ENCODE measurements around the gene RPUSD4.

RPUSD4 gene

DNA sequence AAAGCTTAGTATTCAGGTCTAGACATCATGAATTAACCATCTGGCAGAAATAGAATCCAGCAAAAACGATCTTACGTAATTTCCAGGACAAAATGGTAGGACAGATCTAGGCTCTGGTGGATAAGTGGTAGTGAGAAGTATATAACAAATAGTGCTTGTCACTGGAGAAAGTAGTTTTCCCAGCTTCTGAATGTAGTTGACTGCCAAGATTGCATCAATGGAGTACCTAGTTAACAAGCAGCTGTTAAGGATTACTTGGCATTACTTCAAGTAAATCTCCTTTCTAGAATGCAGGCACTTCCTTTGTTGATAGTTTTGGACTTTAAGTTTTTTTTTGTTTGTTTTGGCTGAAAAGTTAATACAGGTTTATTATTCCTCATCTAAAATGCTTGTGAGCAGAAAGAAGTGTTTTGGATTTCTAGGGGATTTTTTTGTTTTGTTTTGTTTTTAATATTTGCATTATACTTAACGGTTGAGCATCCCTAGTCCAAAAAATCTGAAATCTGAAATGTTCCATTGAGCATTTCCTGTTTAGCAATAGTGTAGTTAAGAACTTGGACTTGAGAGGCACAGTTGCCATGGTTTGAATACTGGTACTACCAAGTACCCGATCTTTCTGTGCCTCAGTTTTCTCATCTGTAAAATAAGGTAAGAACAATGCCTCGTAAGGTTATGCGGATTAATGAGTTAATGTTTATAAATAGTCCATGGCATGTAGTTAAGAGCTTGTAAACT lies 20.4 kb upstream of the RPUSD4 start:
- no peaks in the 10 kb centered on the region for H3K4me1 ChIP-seq (ENCODE audit: control insufficient read depth, insufficient read depth, low read length)
- H3K27me3 ChIP-seq (ENCODE audit: control insufficient read depth, insufficient read depth, low read length, poor library complexity, severe bottlenecking) = no peaks in the 10 kb centered on the region
- 97 to 98% methylated on average over 6 of the region's 6 CpGs for WGBS, 2 experiments
- H3K4me3 ChIP-seq (ENCODE audit: insufficient read depth, low read depth, low read length) = no peak overlapping the region
- H3K36me3 ChIP-seq (ENCODE audit: control insufficient read depth, insufficient read depth, low read length) = peaks cover 5% of the 10 kb centered on the region
- no peak overlapping the region for H3K27ac ChIP-seq (ENCODE audit: insufficient read depth, low read depth, low read length, poor library complexity, severe bottlenecking)
- no peaks in the 10 kb centered on the region for H3K9me3 ChIP-seq (ENCODE audit: control insufficient read depth, low read length)

DNA sequence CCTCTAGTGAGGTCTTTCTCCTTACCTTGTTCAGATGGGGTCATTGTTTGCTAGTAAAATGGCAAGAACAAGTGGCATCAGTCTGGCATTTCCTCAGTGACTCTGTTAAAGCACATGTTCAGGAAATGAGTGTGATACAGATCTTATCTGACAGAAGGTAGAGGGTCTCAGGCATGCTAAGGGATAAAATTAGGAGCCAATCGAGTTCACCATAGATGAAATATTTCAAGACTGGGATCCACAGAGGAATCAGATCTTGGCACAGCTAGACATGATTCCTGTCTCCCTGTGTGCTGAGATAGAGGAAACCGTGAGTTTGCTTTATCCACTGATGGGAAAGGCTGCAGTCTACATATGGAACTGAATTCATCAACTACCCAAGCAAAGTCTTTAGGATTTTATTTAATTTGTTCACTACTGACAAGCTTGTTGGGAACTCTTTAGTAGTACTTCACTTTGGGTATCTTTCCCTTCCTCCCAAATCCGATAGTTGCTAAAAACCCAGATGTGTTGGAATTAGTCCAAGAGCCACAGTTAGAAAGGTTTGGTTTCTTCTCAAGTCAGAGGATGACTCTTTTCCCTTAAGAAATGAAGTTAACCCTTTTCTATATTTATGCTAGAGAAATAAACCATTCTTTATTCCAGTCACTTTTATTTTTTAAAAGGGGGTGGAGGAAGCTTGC lies 18.5 kb upstream of the RPUSD4 start:
- no peak overlapping the region for H3K27ac ChIP-seq (ENCODE audit: insufficient read depth, low read depth, low read length, poor library complexity, severe bottlenecking)
- WGBS, 2 experiments = 94 to 96% methylated on average over 3 of the region's 3 CpGs
- no peaks in the 10 kb centered on the region for H3K4me1 ChIP-seq (ENCODE audit: control insufficient read depth, insufficient read depth, low read length)
- no peak overlapping the region for H3K4me3 ChIP-seq (ENCODE audit: insufficient read depth, low read depth, low read length)
- H3K27me3 ChIP-seq (ENCODE audit: control insufficient read depth, insufficient read depth, low read length, poor library complexity, severe bottlenecking) = no peaks in the 10 kb centered on the region
- H3K36me3 ChIP-seq (ENCODE audit: control insufficient read depth, insufficient read depth, low read length) = no peaks in the 10 kb centered on the region
- no peaks in the 10 kb centered on the region for H3K9me3 ChIP-seq (ENCODE audit: control insufficient read depth, low read length)

DNA sequence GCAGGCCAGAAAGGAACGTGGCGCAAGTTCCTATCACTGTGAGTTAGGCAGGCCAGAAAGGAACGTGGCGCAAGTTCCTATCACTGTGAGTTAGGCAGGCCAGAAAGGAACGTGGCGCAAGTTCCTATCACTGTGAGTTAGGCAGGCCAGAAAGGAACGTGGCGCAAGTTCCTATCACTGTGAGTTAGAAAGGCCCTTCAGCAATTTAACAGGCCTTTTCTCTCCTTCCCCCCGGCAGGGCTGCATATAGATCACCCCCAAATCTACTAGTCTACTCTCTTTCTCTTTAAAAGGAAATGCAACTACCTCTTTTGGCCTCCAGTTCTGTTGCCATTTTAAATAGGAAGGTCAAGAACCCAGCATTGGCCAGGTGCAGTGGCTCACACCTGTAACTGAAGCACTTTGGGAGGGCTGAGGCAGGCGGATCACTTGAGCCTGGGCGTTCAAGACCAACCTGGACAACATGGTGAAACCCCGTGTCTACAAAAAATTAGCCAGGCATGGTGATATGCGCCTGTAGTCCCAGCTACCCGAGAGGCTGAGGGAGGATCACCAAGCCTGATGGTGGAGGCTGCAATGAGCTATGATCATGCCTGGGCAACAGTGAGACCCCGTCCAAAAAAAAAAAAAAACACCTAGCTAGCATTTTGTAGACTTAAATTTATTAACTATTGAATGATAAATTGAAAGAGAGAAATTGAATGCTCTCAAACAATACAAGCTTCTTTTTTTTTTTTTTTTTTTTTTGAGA lies 15.1 kb upstream of the RPUSD4 start:
- no peaks in the 10 kb centered on the region for H3K4me1 ChIP-seq (ENCODE audit: control insufficient read depth, insufficient read depth, low read length)

DNA sequence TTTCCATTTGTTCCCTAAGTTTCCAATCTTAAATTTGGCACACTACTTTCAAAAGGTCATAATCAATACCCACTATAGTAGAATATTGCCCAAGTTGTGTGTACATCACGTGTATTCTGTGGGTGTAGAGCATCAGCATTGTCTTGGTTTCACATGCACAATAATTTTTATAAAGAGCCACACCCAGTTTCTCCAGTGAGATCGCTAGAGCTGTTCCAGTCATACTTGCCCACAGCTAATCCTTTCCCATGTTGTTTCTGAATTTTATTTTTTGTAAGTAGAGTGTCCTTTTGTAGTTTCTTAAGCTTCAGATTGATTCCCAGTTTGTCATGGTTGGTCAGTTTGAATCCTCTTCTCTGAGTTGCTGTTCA lies 13.8 kb upstream of the RPUSD4 start:
- WGBS, 2 experiments = 94 to 100% methylated on average over 1 to 2 of the region's 2 CpGs
- H3K27me3 ChIP-seq (ENCODE audit: control insufficient read depth, insufficient read depth, low read length, poor library complexity, severe bottlenecking) = no peaks in the 10 kb centered on the region

More for the DNA sequence above, 15.1 kb upstream of the RPUSD4 start:
- 91 to 97% methylated on average over 10 to 11 of the region's 15 CpGs for WGBS, 2 experiments
- Histone ChIP-seq H3K36me3 (ENCODE audit: control insufficient read depth, insufficient read depth, low read length) (no peaks in the 10 kb centered on the region), H3K9me3 (ENCODE audit: control insufficient read depth, low read length) (no peaks in the 10 kb centered on the region), H3K4me3 (ENCODE audit: insufficient read depth, low read depth, low read length) (no peak overlapping the region), H3K27me3 (ENCODE audit: control insufficient read depth, insufficient read depth, low read length, poor library complexity, severe bottlenecking) (no peaks in the 10 kb centered on the region), H3K27ac (ENCODE audit: insufficient read depth, low read depth, low read length, poor library complexity, severe bottlenecking) (no peak overlapping the region)

DNA sequence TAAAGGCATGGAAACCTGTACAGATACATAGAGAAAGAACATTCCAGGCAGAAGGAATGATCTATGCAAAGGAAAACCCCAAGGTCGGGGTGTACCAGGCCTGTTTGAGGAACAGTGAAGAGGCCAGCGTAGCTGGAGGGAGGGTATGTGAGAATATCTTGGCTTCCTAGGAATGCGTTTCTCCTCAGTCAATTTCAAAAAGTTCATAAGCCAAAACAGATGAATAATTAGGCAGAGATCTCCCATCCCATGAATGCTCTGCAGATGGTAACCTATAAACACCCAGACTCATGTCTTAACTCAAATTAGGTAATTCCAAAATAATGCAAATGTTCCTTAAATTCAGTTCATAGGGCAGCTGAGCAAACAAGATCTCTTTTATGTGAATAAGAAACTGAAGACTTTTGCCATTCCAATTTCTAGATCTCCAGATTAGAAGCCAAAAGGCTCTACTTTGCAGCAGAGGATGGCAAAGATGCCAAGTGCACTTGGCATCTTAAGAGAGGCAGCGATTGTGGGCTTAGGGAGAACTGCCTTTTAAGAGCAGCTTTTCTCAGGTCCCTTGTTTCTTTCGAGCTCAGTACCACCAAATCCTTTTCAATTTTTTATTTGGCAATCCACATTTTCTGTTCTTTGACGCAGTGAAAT lies 13.3 kb upstream of the RPUSD4 start:
- H3K9me3 ChIP-seq (ENCODE audit: control insufficient read depth, low read length) = no peaks in the 10 kb centered on the region
- no peak overlapping the region for H3K4me3 ChIP-seq (ENCODE audit: insufficient read depth, low read depth, low read length)

More for the DNA sequence above, 13.8 kb upstream of the RPUSD4 start:
- no peaks in the 10 kb centered on the region for H3K4me1 ChIP-seq (ENCODE audit: control insufficient read depth, insufficient read depth, low read length)
- H3K9me3 ChIP-seq (ENCODE audit: control insufficient read depth, low read length) = no peaks in the 10 kb centered on the region
- no peaks in the 10 kb centered on the region for H3K36me3 ChIP-seq (ENCODE audit: control insufficient read depth, insufficient read depth, low read length)
- H3K27ac ChIP-seq (ENCODE audit: insufficient read depth, low read depth, low read length, poor library complexity, severe bottlenecking) = no peak overlapping the region
- H3K4me3 ChIP-seq (ENCODE audit: insufficient read depth, low read depth, low read length) = no peak overlapping the region

DNA sequence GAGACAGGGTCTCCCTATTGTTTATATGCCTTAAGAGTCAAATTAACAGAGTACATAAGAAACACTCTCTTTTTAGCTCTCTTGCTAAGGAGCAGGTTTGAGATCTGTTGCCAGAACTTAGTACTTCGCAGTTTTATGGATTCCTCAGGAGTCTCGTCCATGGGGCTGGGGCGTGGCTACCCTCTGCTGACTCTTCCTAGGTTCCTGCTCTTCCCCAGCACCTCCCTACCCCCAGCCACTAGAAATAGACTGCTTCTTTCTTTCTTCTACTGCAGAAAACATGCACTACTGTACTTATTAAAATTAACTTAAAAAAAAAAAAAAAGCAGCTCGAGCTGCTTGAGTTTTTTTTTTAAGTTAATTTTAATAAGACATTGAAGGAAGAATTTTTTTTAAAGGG lies 8.1 kb upstream of the RPUSD4 start:
- no peaks in the 10 kb centered on the region for H3K36me3 ChIP-seq (ENCODE audit: control insufficient read depth, insufficient read depth, low read length)
- H3K27me3 ChIP-seq (ENCODE audit: control insufficient read depth, insufficient read depth, low read length, poor library complexity, severe bottlenecking) = no peaks in the 10 kb centered on the region
- H3K4me1 ChIP-seq (ENCODE audit: control insufficient read depth, insufficient read depth, low read length) = no peaks in the 10 kb centered on the region
- H3K27ac ChIP-seq (ENCODE audit: insufficient read depth, low read depth, low read length, poor library complexity, severe bottlenecking) = no peak overlapping the region
- H3K9me3 ChIP-seq (ENCODE audit: control insufficient read depth, low read length) = no peaks in the 10 kb centered on the region
- 66 to 72% methylated on average over 4 of the region's 4 CpGs for WGBS, 2 experiments
- no peak overlapping the region for H3K4me3 ChIP-seq (ENCODE audit: insufficient read depth, low read depth, low read length)

More for the DNA sequence above, 13.3 kb upstream of the RPUSD4 start:
- 95 to 97% methylated on average over 6 of the region's 6 CpGs for WGBS, 2 experiments
- H3K36me3 ChIP-seq (ENCODE audit: control insufficient read depth, insufficient read depth, low read length) = no peaks in the 10 kb centered on the region
- H3K4me1 ChIP-seq (ENCODE audit: control insufficient read depth, insufficient read depth, low read length) = no peaks in the 10 kb centered on the region
- H3K27ac ChIP-seq (ENCODE audit: insufficient read depth, low read depth, low read length, poor library complexity, severe bottlenecking) = no peak overlapping the region
- H3K27me3 ChIP-seq (ENCODE audit: control insufficient read depth, insufficient read depth, low read length, poor library complexity, severe bottlenecking) = no peaks in the 10 kb centered on the region

DNA sequence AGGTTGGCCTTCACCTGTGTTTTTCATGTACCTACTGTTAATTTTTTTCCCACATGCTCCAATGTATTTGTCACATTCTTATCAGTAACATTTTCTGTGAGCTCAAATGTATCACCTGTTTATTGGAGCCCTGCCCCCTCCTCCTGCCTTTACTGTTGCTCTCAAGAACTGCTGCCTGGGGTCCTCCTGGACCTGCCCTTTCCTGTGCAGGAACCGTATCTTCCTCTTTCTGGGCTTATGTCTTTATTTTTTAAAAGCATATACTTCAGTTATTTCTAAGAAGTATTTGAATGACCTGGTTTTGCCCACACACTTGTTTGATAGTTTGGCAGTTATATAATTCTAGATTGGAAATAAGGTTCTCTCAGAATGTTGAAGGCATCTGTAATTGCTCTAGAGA lies 6.0 kb upstream of the RPUSD4 start:
- Histone ChIP-seq H3K4me3 (ENCODE audit: insufficient read depth, low read depth, low read length) (no peak overlapping the region), H3K27ac (ENCODE audit: insufficient read depth, low read depth, low read length, poor library complexity, severe bottlenecking) (no peak overlapping the region), H3K9me3 (ENCODE audit: control insufficient read depth, low read length) (no peaks in the 10 kb centered on the region), H3K36me3 (ENCODE audit: control insufficient read depth, insufficient read depth, low read length) (no peaks in the 10 kb centered on the region), H3K27me3 (ENCODE audit: control insufficient read depth, insufficient read depth, low read length, poor library complexity, severe bottlenecking) (no peaks in the 10 kb centered on the region), H3K4me1 (ENCODE audit: control insufficient read depth, insufficient read depth, low read length) (peaks cover 2% of the 10 kb centered on the region)
- 80% methylated on average over 1 of the region's 1 CpG; no CpG with 5 or more reads in 1 of the 2 experiments for WGBS, 2 experiments

DNA sequence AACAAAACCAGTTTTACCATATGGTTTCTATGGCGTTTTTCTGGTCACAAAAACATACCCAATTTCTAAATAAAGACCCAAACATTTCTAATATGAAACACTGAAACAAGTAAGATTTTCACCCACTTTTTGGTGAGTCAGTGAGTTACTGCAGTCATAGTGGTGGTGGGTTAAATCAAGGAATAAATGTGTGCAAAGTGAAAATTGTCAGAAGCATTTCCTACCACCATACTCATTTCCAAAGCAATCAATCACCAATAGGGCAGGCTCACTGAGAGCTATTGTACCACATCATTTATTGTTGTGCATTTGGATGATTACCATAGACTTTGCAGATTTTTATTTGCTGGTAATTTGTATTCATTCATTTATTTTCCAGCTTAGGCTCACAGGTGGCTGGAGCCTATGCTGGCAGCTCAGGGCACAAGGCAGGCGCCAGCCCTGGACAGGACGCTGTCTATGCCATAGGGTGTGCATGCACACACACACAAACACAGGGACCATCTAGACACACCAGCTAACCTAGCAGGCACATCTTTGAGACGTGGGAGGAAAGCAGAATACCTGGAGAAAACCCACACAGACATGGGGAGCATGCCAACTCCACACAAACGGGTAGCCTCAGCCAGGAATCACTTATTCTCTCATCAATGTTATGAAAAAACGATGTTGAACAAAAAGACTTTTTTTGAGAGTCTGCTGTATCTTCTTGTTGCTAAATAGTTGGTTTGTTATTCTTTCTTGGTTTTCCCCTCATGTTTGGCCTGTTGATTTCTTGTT lies 5.3 kb upstream of the RPUSD4 start:
- H3K9me3 ChIP-seq (ENCODE audit: control insufficient read depth, low read length) = no peaks in the 10 kb centered on the region
- WGBS, 2 experiments = 92 to 93% methylated on average over 6 of the region's 6 CpGs
- H3K4me3 ChIP-seq (ENCODE audit: insufficient read depth, low read depth, low read length) = no peak overlapping the region

DNA sequence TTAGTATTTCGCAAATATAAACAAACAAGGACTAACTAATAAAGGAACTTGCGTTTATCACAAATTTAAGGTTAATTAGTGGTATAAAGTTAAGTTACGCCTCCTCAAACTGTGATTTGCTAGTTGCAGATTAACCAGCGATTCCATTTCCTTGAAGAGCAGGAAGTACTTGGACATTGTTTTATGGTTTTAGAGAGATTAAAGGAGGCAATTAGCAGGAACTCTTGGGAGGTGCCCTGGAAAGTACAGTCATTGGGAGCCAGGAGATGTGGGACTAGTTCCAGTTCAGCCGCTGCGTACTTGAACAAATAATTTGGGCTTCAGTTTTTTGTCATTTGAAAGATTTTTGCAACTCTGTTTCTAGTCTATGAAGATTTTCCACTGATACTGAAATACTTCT lies 3.4 kb upstream of the RPUSD4 start:
- WGBS, 2 experiments = 76 to 78% methylated on average over 5 of the region's 6 CpGs
- H3K27ac ChIP-seq (ENCODE audit: insufficient read depth, low read depth, low read length, poor library complexity, severe bottlenecking) = no peak overlapping the region
- H3K4me3 ChIP-seq (ENCODE audit: insufficient read depth, low read depth, low read length) = no peak overlapping the region
- H3K9me3 ChIP-seq (ENCODE audit: control insufficient read depth, low read length) = no peaks in the 10 kb centered on the region
- H3K27me3 ChIP-seq (ENCODE audit: control insufficient read depth, insufficient read depth, low read length, poor library complexity, severe bottlenecking) = no peaks in the 10 kb centered on the region
- peaks cover 9% of the 10 kb centered on the region for H3K4me1 ChIP-seq (ENCODE audit: control insufficient read depth, insufficient read depth, low read length)
- no peaks in the 10 kb centered on the region for H3K36me3 ChIP-seq (ENCODE audit: control insufficient read depth, insufficient read depth, low read length)

More for the DNA sequence above, 5.3 kb upstream of the RPUSD4 start:
- peaks cover 5% of the 10 kb centered on the region for H3K4me1 ChIP-seq (ENCODE audit: control insufficient read depth, insufficient read depth, low read length)
- no peaks in the 10 kb centered on the region for H3K36me3 ChIP-seq (ENCODE audit: control insufficient read depth, insufficient read depth, low read length)
- H3K27me3 ChIP-seq (ENCODE audit: control insufficient read depth, insufficient read depth, low read length, poor library complexity, severe bottlenecking) = no peaks in the 10 kb centered on the region
- H3K27ac ChIP-seq (ENCODE audit: insufficient read depth, low read depth, low read length, poor library complexity, severe bottlenecking) = no peak overlapping the region
